GM20000 (cell line): ENCODE measurements around the gene IDH3G.
"Not testable (repeated sequence)": the region's sequence is repeated elsewhere in the genome, so short reads cannot be mapped to it uniquely, and the experiment has no call there.

ENCODE experiments used
- DNase-seq: peaks from one replicate; pipeline ENCODE4 v3.0.0; 2012; ENCODE audit warnings: low spot score
- CTCF ChIP-seq: IDR thresholded peaks from 2 replicates; pipeline ENCODE4 v1.5.1; 2012; ENCODE audit warnings: mild to moderate bottlenecking, control low read depth; ENCODE audit errors: extremely low read depth, missing control alignments

IDH3G gene

DNA sequence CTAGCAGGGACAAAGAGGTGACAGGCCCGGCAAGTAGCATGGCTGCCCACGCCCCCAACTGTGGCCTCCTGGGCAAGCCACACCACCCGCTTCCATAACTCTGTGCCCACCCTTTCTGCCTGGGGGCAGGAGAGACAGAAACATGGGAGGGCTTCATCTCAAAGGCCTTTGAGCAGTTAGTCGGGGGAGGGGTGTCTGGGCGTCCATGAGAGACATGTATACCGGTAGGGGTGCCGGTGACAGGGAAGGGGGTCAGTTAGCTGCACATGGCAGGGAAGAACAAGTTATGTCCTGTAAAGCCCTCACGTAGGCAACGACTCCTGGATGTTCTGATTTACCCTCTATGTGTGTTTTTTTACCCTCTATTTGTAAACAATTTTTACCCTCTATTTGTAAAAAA lies 26.9 kb upstream of the IDH3G start:
- no peak for TF ChIP-seq CTCF
- no peak for DNase-seq

DNA sequence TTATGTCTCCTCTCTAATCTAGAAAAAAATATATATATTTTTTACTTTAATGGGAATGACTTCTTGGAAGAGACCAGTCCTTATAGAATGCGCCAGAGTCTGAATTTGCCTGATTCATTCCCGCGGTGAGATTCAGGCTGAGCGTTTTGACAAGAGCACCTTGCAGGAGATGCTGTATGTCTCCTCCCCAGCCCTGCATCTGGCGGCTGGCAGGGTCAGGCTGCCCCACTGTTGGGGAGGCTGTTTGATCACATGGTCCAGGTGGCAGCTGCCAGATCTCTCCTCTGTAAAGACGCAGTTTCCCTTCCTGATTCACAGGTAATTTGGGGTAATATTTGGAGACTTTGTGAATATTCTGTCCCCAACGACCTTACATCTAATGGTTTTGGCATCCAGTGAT lies 26.4 kb upstream of the IDH3G start:
- no peak for DNase-seq

GRCh38 chrX:153819384-153820040 lies 25.3 kb upstream of the IDH3G start:
- DNase-seq: no peak
- no peak for TF ChIP-seq CTCF

More for the DNA sequence above, 26.4 kb upstream of the IDH3G start:
- no peak for TF ChIP-seq CTCF

GRCh38 chrX:153818571-153819383 lies 24.6 kb upstream of the IDH3G start:
- peak; percentile 62 for DNase-seq
- no peak for TF ChIP-seq CTCF

GRCh38 chrX:153818064-153818463 lies 23.9 kb upstream of the IDH3G start:
- DNase-seq: not testable (repeated sequence)

DNA sequence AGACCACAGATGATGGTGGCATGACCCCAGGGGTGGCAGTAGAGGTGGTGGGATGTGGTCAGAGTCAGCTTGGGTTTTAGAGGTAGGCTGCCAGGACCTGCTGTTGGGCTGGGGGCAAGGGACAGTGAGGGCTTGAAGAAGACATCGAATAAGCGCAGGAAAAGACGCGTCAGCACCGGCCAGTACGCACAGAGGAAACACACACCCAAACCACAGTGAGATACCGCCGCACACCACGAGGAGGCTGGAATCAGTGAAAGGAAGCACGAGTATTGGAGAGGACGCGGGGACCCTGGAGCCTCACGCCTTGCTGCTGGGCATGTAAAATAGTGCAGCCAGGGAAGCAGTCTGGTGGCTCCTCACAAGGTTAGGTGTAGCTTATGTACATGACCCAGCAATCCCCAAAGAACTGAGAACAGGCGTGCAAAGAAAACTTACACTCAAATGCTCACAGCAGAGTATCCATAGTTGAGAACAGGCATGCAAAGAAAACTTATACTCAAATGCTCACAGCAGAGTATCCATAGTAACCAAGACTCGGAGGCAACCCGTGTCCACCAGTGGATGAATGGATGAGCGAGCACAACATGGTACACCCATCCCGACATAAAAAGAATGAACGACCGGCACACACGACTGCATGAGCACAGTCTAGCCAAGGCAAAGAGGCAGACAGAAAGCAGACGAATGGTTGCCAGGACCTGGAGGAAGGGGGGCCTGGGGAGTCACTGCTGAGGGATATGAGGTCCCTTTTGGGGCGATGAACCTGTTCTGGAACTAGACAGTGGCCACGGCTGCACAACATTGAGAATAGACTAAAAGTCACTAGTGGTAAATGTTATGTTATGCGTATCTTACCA lies 22.9 kb upstream of the IDH3G start:
- TF ChIP-seq CTCF: no peak
- DNase-seq: no peak

- no peak for DNase-seq
- no peak for TF ChIP-seq CTCF
Measured at GRCh38 chrX:153814591-153815315, 20.6 kb upstream of the IDH3G start.
